ENCODE data around the gene SUFU. TPM values are rescaled to one million over a fixed set of nuclear protein-coding genes. Genes with fewer than 3 reads are reported as not detected.
A peak's percentile ranks its signal among the peaks of the same experiment; 100 is the strongest.

The SUFU gene
- total and polyA plus RNA-seq, 5 donors from 2014 or later: 2.4 to 17.8 (median 5.0) TPM

GRCh38 chr10:102611514-102612087 lies 107.8 kb downstream of the SUFU start:
- peaks cover 9% of the 10 kb centered on the region for H3K36me3 Mint-ChIP-seq
- H3K4me3 Mint-ChIP-seq: peak overlapping the region in 3 of 4 donors; percentile 1 to 56 (median 55)
- peak overlapping the region; percentile 94 to 99 (median 98) for H3K27ac Mint-ChIP-seq
- H3K9me3 Mint-ChIP-seq: no peaks in the 10 kb centered on the region
- H3K4me3 ChIP-seq (ENCODE audit: low read depth, low read length): peak overlapping the region; percentile 23
- no peaks in the 10 kb centered on the region for H3K27me3 Mint-ChIP-seq
- H3K36me3 ChIP-seq (ENCODE audit: control insufficient read depth, insufficient read depth, low read length): peaks cover 4% of the 10 kb centered on the region
- peak overlapping the region; percentile 81 for H3K27ac ChIP-seq (ENCODE audit: insufficient read depth, low read length, poor library complexity, severe bottlenecking)
- no peak for ATAC-seq (ENCODE audit: low read depth in 2 of 2)
- H3K27me3 ChIP-seq (ENCODE audit: control insufficient read depth, insufficient read depth, low read length): no peaks in the 10 kb centered on the region
- peaks cover 27 to 52% (median 34%) of the 10 kb centered on the region in 4 donors for H3K4me1 Mint-ChIP-seq
- H3K4me1 ChIP-seq (ENCODE audit: control insufficient read depth, insufficient read depth, low read length, poor library complexity, severe bottlenecking): peaks cover 37% of the 10 kb centered on the region
- DNase-seq: no peak
- H3K9me3 ChIP-seq (ENCODE audit: control insufficient read depth in 2 of 2, low read length in 2 of 2): no peaks in the 10 kb centered on the region

GRCh38 chr10:102612964-102613275 lies 109.1 kb downstream of the SUFU start:
- Histone ChIP-seq H3K36me3 (ENCODE audit: control insufficient read depth, insufficient read depth, low read length) (peaks cover 17% of the 10 kb centered on the region), H3K4me3 (ENCODE audit: low read depth, low read length) (peak overlapping the region; percentile 26), H3K9me3 (ENCODE audit: control insufficient read depth in 2 of 2, low read length in 2 of 2) (no peaks in the 10 kb centered on the region), H3K27me3 (ENCODE audit: control insufficient read depth, insufficient read depth, low read length) (no peaks in the 10 kb centered on the region), H3K27ac (ENCODE audit: insufficient read depth, low read length, poor library complexity, severe bottlenecking) (peak overlapping the region; percentile 81), H3K4me1 (ENCODE audit: control insufficient read depth, insufficient read depth, low read length, poor library complexity, severe bottlenecking) (peaks cover 37% of the 10 kb centered on the region)
- Mint-ChIP-seq H3K36me3 (peaks cover 20% of the 10 kb centered on the region), H3K9me3 (no peaks in the 10 kb centered on the region), H3K4me1 (peaks cover 27 to 52% (median 36%) of the 10 kb centered on the region in 4 donors), H3K27ac (peak overlapping the region; percentile 94 to 99 (median 98)), H3K4me3 (peak overlapping the region; percentile 56 to 83 (median 71)), H3K27me3 (no peaks in the 10 kb centered on the region)
- peak; percentile 80 to 85 for ATAC-seq (ENCODE audit: low read depth in 2 of 2)
- DNase-seq: peak; percentile 41 to 68 (median 67)

- peak in 1 of 3 donors; percentile 31 for DNase-seq
Observed at GRCh38 chr10:102613286-102613685, 109.5 kb downstream of the SUFU start.

GRCh38 chr10:102613785-102614184 lies 110.0 kb downstream of the SUFU start:
- DNase-seq (no peak), ATAC-seq (ENCODE audit: low read depth in 2 of 2) (no peak)
- peaks cover 37% of the 10 kb centered on the region for H3K4me1 ChIP-seq (ENCODE audit: control insufficient read depth, insufficient read depth, low read length, poor library complexity, severe bottlenecking)
- Mint-ChIP-seq H3K4me3 (no peak overlapping the region), H3K4me1 (peaks cover 27 to 52% (median 36%) of the 10 kb centered on the region in 4 donors), H3K27me3 (no peaks in the 10 kb centered on the region), H3K9me3 (no peaks in the 10 kb centered on the region), H3K27ac (peak overlapping the region in 2 of 3 donors; percentile 98 to 99), H3K36me3 (peaks cover 27% of the 10 kb centered on the region)
- no peaks in the 10 kb centered on the region for H3K9me3 ChIP-seq (ENCODE audit: control insufficient read depth in 2 of 2, low read length in 2 of 2)
- peak overlapping the region; percentile 81 for H3K27ac ChIP-seq (ENCODE audit: insufficient read depth, low read length, poor library complexity, severe bottlenecking)
- H3K36me3 ChIP-seq (ENCODE audit: control insufficient read depth, insufficient read depth, low read length): peaks cover 20% of the 10 kb centered on the region
- H3K27me3 ChIP-seq (ENCODE audit: control insufficient read depth, insufficient read depth, low read length): no peaks in the 10 kb centered on the region
- no peak overlapping the region for H3K4me3 ChIP-seq (ENCODE audit: low read depth, low read length)

More at GRCh38 chr10:102613286-102613685, 109.5 kb downstream of the SUFU start:
- ATAC-seq (ENCODE audit: low read depth in 2 of 2): peak in 1 of 2 donors; percentile 11
- H3K36me3 Mint-ChIP-seq: peaks cover 24% of the 10 kb centered on the region
- Histone ChIP-seq H3K27me3 (ENCODE audit: control insufficient read depth, insufficient read depth, low read length) (no peaks in the 10 kb centered on the region), H3K4me3 (ENCODE audit: low read depth, low read length) (no peak overlapping the region), H3K27ac (ENCODE audit: insufficient read depth, low read length, poor library complexity, severe bottlenecking) (peak overlapping the region; percentile 81), H3K4me1 (ENCODE audit: control insufficient read depth, insufficient read depth, low read length, poor library complexity, severe bottlenecking) (peaks cover 37% of the 10 kb centered on the region), H3K9me3 (ENCODE audit: control insufficient read depth in 2 of 2, low read length in 2 of 2) (no peaks in the 10 kb centered on the region), H3K36me3 (ENCODE audit: control insufficient read depth, insufficient read depth, low read length) (peaks cover 20% of the 10 kb centered on the region)
- peak overlapping the region; percentile 94 to 99 (median 98) for H3K27ac Mint-ChIP-seq
- H3K27me3 Mint-ChIP-seq: no peaks in the 10 kb centered on the region
- H3K9me3 Mint-ChIP-seq: no peaks in the 10 kb centered on the region
- H3K4me1 Mint-ChIP-seq: peaks cover 27 to 52% (median 36%) of the 10 kb centered on the region in 4 donors
- H3K4me3 Mint-ChIP-seq: peak overlapping the region in 3 of 4 donors; percentile 56 to 72 (median 70)

- Mint-ChIP-seq H3K27ac (peak overlapping the region in 2 of 3 donors; percentile 49 to 65), H3K36me3 (peaks cover 20% of the 10 kb centered on the region), H3K9me3 (no peaks in the 10 kb centered on the region), H3K4me1 (peaks cover 20 to 46% (median 28%) of the 10 kb centered on the region in 4 donors), H3K4me3 (no peak overlapping the region), H3K27me3 (no peaks in the 10 kb centered on the region)
- Histone ChIP-seq H3K36me3 (ENCODE audit: control insufficient read depth, insufficient read depth, low read length) (peaks cover 20% of the 10 kb centered on the region), H3K4me3 (ENCODE audit: low read depth, low read length) (no peak overlapping the region), H3K4me1 (ENCODE audit: control insufficient read depth, insufficient read depth, low read length, poor library complexity, severe bottlenecking) (peaks cover 34% of the 10 kb centered on the region), H3K27me3 (ENCODE audit: control insufficient read depth, insufficient read depth, low read length) (no peaks in the 10 kb centered on the region), H3K27ac (ENCODE audit: insufficient read depth, low read length, poor library complexity, severe bottlenecking) (no peak overlapping the region), H3K9me3 (ENCODE audit: control insufficient read depth in 2 of 2, low read length in 2 of 2) (no peaks in the 10 kb centered on the region)
- ATAC-seq (ENCODE audit: low read depth in 2 of 2) (no peak), DNase-seq (no peak)
Observed at GRCh38 chr10:102614888-102615287, 111.1 kb downstream of the SUFU start.

GRCh38 chr10:102615361-102615760 lies 111.6 kb downstream of the SUFU start:
- peaks cover 20% of the 10 kb centered on the region for H3K36me3 Mint-ChIP-seq
- H3K4me3 ChIP-seq (ENCODE audit: low read depth, low read length): no peak overlapping the region
- no peaks in the 10 kb centered on the region for H3K9me3 Mint-ChIP-seq
- no peaks in the 10 kb centered on the region for H3K27me3 ChIP-seq (ENCODE audit: control insufficient read depth, insufficient read depth, low read length)
- H3K9me3 ChIP-seq (ENCODE audit: control insufficient read depth in 2 of 2, low read length in 2 of 2): no peaks in the 10 kb centered on the region
- DNase-seq (peak in 1 of 3 donors; percentile 26), ATAC-seq (ENCODE audit: low read depth in 2 of 2) (no peak)
- H3K4me1 Mint-ChIP-seq: peaks cover 19 to 43% (median 27%) of the 10 kb centered on the region in 4 donors
- H3K4me1 ChIP-seq (ENCODE audit: control insufficient read depth, insufficient read depth, low read length, poor library complexity, severe bottlenecking): peaks cover 34% of the 10 kb centered on the region
- no peaks in the 10 kb centered on the region for H3K27me3 Mint-ChIP-seq
- H3K4me3 Mint-ChIP-seq: no peak overlapping the region
- peak overlapping the region in 2 of 3 donors; percentile 49 to 65 for H3K27ac Mint-ChIP-seq
- peaks cover 20% of the 10 kb centered on the region for H3K36me3 ChIP-seq (ENCODE audit: control insufficient read depth, insufficient read depth, low read length)
- no peak overlapping the region for H3K27ac ChIP-seq (ENCODE audit: insufficient read depth, low read length, poor library complexity, severe bottlenecking)

- Histone ChIP-seq H3K36me3 (ENCODE audit: control insufficient read depth, insufficient read depth, low read length) (peaks cover 20% of the 10 kb centered on the region), H3K9me3 (ENCODE audit: control insufficient read depth in 2 of 2, low read length in 2 of 2) (no peaks in the 10 kb centered on the region), H3K27ac (ENCODE audit: insufficient read depth, low read length, poor library complexity, severe bottlenecking) (no peak overlapping the region), H3K4me1 (ENCODE audit: control insufficient read depth, insufficient read depth, low read length, poor library complexity, severe bottlenecking) (peaks cover 35% of the 10 kb centered on the region), H3K4me3 (ENCODE audit: low read depth, low read length) (no peak overlapping the region), H3K27me3 (ENCODE audit: control insufficient read depth, insufficient read depth, low read length) (no peaks in the 10 kb centered on the region)
- ATAC-seq (ENCODE audit: low read depth in 2 of 2) (no peak), DNase-seq (no peak)
- Mint-ChIP-seq H3K36me3 (peaks cover 20% of the 10 kb centered on the region), H3K27ac (peak overlapping the region in 1 of 3 donors; percentile 52), H3K9me3 (no peaks in the 10 kb centered on the region), H3K4me1 (peaks cover 12 to 41% (median 22%) of the 10 kb centered on the region in 4 donors), H3K27me3 (no peaks in the 10 kb centered on the region), H3K4me3 (no peak overlapping the region)
Observed at GRCh38 chr10:102616066-102616770, 112.4 kb downstream of the SUFU start.
